Measurements from ENCODE around the gene ALDH1L2.

The ALDH1L2 gene

GRCh38 chr12:105041186-105041585 is 43.1 kb downstream of the ALDH1L2 start:
- Histone ChIP-seq H3K4me1 (ENCODE audit: control insufficient read depth, insufficient read depth, low read length) (no peaks in the 10 kb centered on the region), H3K4me3 (ENCODE audit: low read depth, low read length) (no peak overlapping the region), H3K36me3 (ENCODE audit: control insufficient read depth in 2 of 2, insufficient read depth in 1 of 2, low read length in 2 of 2) (no peaks in the 10 kb centered on the region), H3K9me3 (ENCODE audit: control insufficient read depth, insufficient read depth, low read depth, low read length) (no peaks in the 10 kb centered on the region), H3K27ac (ENCODE audit: extremely low read depth, low read depth, low read length) (no peak overlapping the region)
- CTCF ChIA-PET: no interaction called here
- TF ChIP-seq ZNF140 (tag by site-specific recombination; IDR thresholded peaks at IDR 0.05): no peak
- TF ChIP-seq ZNF792 (tag by site-specific recombination; IDR thresholded peaks at IDR 0.05): no peak
- no peak for TF ChIP-seq ZBTB7A (tag by site-specific recombination; IDR thresholded peaks at IDR 0.05; ENCODE audit: low read depth)
- TF ChIP-seq ZEB2 (tag by site-specific recombination; IDR thresholded peaks at IDR 0.05): no peak
- TF ChIP-seq ZNF18 (tag by site-specific recombination; IDR thresholded peaks at IDR 0.05): no peak
- no peak for TF ChIP-seq ZNF146 (tag by site-specific recombination; IDR thresholded peaks at IDR 0.05)
- TF ChIP-seq ZNF837 (tag by site-specific recombination; IDR thresholded peaks at IDR 0.05): no peak
- TF ChIP-seq ZNF544 (tag by site-specific recombination; IDR thresholded peaks at IDR 0.05): no peak
- TF ChIP-seq ZNF19 (tag by site-specific recombination; IDR thresholded peaks at IDR 0.05; ENCODE audit: low read depth): no peak
- TF ChIP-seq TRIM28 (IDR thresholded peaks at IDR 0.05; ENCODE audit: borderline replicate concordance, low read length): no peak
- TF ChIP-seq GLIS1 (tag by site-specific recombination; IDR thresholded peaks at IDR 0.05): no peak
- TF ChIP-seq ZNF169 (tag by site-specific recombination; IDR thresholded peaks at IDR 0.05): no peak
- POLR2A ChIA-PET: no interaction called here

- H3K27ac ChIP-seq (ENCODE audit: extremely low read depth, low read depth, low read length): no peak overlapping the region
- CTCF ChIA-PET: interaction anchor here (0.5 to 0.6 kb wide), 2 partner anchors 13 to 412 kb away, joined by 3 read pairs; no protein-coding TSS in a partner anchor
- no peaks in the 10 kb centered on the region for H3K9me3 ChIP-seq (ENCODE audit: control insufficient read depth, insufficient read depth, low read depth, low read length)
- POLR2A ChIA-PET: interaction anchor here (0.6 kb wide), 1 partner anchor 53 kb away, joined by 3 read pairs; no protein-coding TSS in a partner anchor
- H3K36me3 ChIP-seq (ENCODE audit: control insufficient read depth in 2 of 2, insufficient read depth in 1 of 2, low read length in 2 of 2): no peaks in the 10 kb centered on the region
- H3K4me3 ChIP-seq (ENCODE audit: low read depth, low read length): no peak overlapping the region
- TF ChIP-seq ZNF394 (tag by site-specific recombination; IDR thresholded peaks at IDR 0.05; ENCODE audit: borderline replicate concordance): no peak
- no peak for TF ChIP-seq ZNF350 (tag by site-specific recombination; IDR thresholded peaks at IDR 0.05)
- no peak for TF ChIP-seq PBX3 (CRISPR knock-in tag; IDR thresholded peaks at IDR 0.05)
- TF ChIP-seq YY2 (tag by site-specific recombination; IDR thresholded peaks at IDR 0.05): no peak
- TF ChIP-seq KLF10 (tag by site-specific recombination; IDR thresholded peaks at IDR 0.05): no peak
- no peak for TF ChIP-seq ZNF140 (tag by site-specific recombination; IDR thresholded peaks at IDR 0.05)
- no peak for TF ChIP-seq ZNF19 (tag by site-specific recombination; IDR thresholded peaks at IDR 0.05; ENCODE audit: low read depth)
- no peak for TF ChIP-seq ZNF707 (tag by site-specific recombination; IDR thresholded peaks at IDR 0.05)
- TF ChIP-seq ZFP37 (tag by site-specific recombination; IDR thresholded peaks at IDR 0.05): no peak
- TF ChIP-seq ZNF324 (tag by site-specific recombination; IDR thresholded peaks at IDR 0.05): no peak
- no peak for TF ChIP-seq KLF8 (tag by site-specific recombination; IDR thresholded peaks at IDR 0.05)
- TF ChIP-seq REST (tag by site-specific recombination; IDR thresholded peaks at IDR 0.05): no peak
- no peaks in the 10 kb centered on the region for H3K4me1 ChIP-seq (ENCODE audit: control insufficient read depth, insufficient read depth, low read length)
Measured at GRCh38 chr12:105040476-105040875, 43.8 kb downstream of the ALDH1L2 start.

Measured in HEK293 (cell line).